ENCODE data around the gene PROB1.

- TF ChIP-seq CTCF (IDR thresholded peaks at IDR 0.05; ENCODE audit: poor library complexity, severe bottlenecking): no peak
- TF ChIP-seq POLR2AphosphoS5 (IDR thresholded peaks at IDR 0.05): no peak
Observed at GRCh38 chr5:139430015-139430414, 35.1 kb upstream of the PROB1 start.
